Spleen (tissue), 11 donors: ENCODE results near the gene INKA2. TPM values are rescaled to one million over a fixed set of nuclear protein-coding genes. Genes with fewer than 3 reads are reported as not detected.
A peak's percentile ranks its signal among the peaks of the same experiment; 100 is the strongest.

ENCODE experiments used
- DNase-seq: peaks from one replicate; pipeline ENCODE4 v3.0.0-alpha.2; 2020
- H3K27ac ChIP-seq, 8 donors: fragments of 200-600 bp; sonication (generic) in 7 of 8; 1 replicate in 4 of 8; 2 replicates in 4 of 8; pipeline versions ENCODE4 v1.5.0 to v1.8.0; 2016 to 2021; ENCODE audit warnings: inconsistent platforms in 4 of 8, mild to moderate bottlenecking in 4 of 8, moderate library complexity in 1 of 8
- H3K27me3 ChIP-seq, 7 donors: fragments of 200-600 bp; sonication (generic) in 6 of 7; replicated peaks in 1 of 7; 1 replicate in 4 of 7; 2 replicates in 3 of 7; pipeline versions ENCODE4 v1.5.0 to v1.8.0; 2016 to 2021; ENCODE audit warnings: inconsistent platforms in 3 of 7, mild to moderate bottlenecking in 1 of 7
- H3K36me3 ChIP-seq, 6 donors: fragments of 200-600 bp; sonication (generic) in 5 of 6; 1 replicate in 4 of 6; 2 replicates in 2 of 6; pipeline versions ENCODE4 v1.5.0 to v1.8.0; 2016 to 2021; ENCODE audit warnings: inconsistent platforms in 2 of 6
- H3K4me1 ChIP-seq, 6 donors: fragments of 200-600 bp; sonication (generic) in 5 of 6; 1 replicate in 3 of 6; 2 replicates in 3 of 6; pipeline versions ENCODE4 v1.5.0 to v1.8.0; 2016 to 2021; ENCODE audit warnings: inconsistent platforms in 3 of 6
- H3K4me3 ChIP-seq, 8 donors: fragments of 200-600 bp; sonication (generic) in 7 of 8; 1 replicate in 4 of 8; 2 replicates in 4 of 8; pipeline versions ENCODE4 v1.5.0 to v1.8.0; 2016 to 2021; ENCODE audit warnings: inconsistent platforms in 4 of 8, mild to moderate bottlenecking in 4 of 8, moderate library complexity in 2 of 8
- H3K9me3 ChIP-seq, 8 donors: fragments of 200-600 bp; sonication (generic) in 7 of 8; 1 replicate in 4 of 8; 2 replicates in 4 of 8; pipeline versions ENCODE4 v1.5.0 to v1.8.0; 2016 to 2021; ENCODE audit warnings: inconsistent platforms in 4 of 8
- POLR2A ChIP-seq, 3 donors: fragments of 450-650 bp; IDR thresholded peaks; one replicate each; pipeline ENCODE4 v1.5.1; 2017; ENCODE audit warnings: antibody characterized with exemption in 3 of 3, mild to moderate bottlenecking in 1 of 3
- POLR2AphosphoS5 ChIP-seq, 3 donors: sonication (generic); formaldehyde crosslinking; IDR thresholded peaks; one replicate each; pipeline ENCODE4 v1.5.1; 2017; ENCODE audit warnings: antibody characterized with exemption in 3 of 3
- WGBS, 5 donors: extraction: QIAGEN DNeasy Blood & Tissue Kit in 3 of 5; methylation state at CpG; one replicate each; pipeline versions ENCODE4 v1.1.5 to v1.1.7; 2013 to 2018; 5-methylcytosine and 5-hydroxymethylcytosine counted together
- intact Hi-C: fragments of 100-400 bp; cut with DNase I; formaldehyde crosslinking; loops from one replicate; pipeline ENCODE4 v1.15.0; 2023; ENCODE audit warnings: low total_unique reads
- polyA plus RNA-seq, 3 donors: library from polyadenylated mRNA; stranded (reverse); fragments of 200-250 nt; gene quantifications; one replicate each; pipeline ENCODE4 v1.2.1, GENCODE V29; 2013
- total RNA-seq, 7 donors: library from RNA; depleted of rRNA in 3 of 7; stranded (reverse); fragments of >200 nt in 3 of 7; fragmentation: NEBNext Ultra II Directional in 4 of 7; extraction: Animal tissue kit (Norgen Biotek cat#: 25700) in 4 of 7; gene quantifications; one replicate each; pipeline versions ENCODE4 v1.1.0 to v1.2.1, GENCODE V29; 2016 to 2021
- TF ChIP-seq, protein P1 (sequence below), 11 experiments: fragments of 200-600 bp in 7 of 11; fragments of 450-650 bp in 4 of 11; sonication (generic) in 4 of 11; IDR thresholded peaks in 8 of 11; conservative IDR thresholded peaks in 3 of 11; 1 replicate in 7 of 11; 2 replicates in 4 of 11; pipeline versions ENCODE4 v1.4.0 to v1.8.0; 2016 to 2021; ENCODE audit warnings: antibody characterized with exemption in 11 of 11, inconsistent platforms in 4 of 11, mild to moderate bottlenecking in 1 of 11
- donor health status: healthy with polysubstance abuse.
- donor health status: DM: no; HTN: no; CAD: no; lungs with moderate emphysema.
- donor health status: DM: no; HTN: no; CAD: no.
- donor health status: Bipolar disorder and iron deficiency.
- donor health status: healthy.
- donor health status: DM: no; HTN: no; CAD: no.
- donor health status: DM: yes; HTN: yes; CAD: no.

INKA2 gene
- total and polyA plus RNA-seq, 10 donors = 0.41 to 12.5 (median 6.4) TPM

DNA sequence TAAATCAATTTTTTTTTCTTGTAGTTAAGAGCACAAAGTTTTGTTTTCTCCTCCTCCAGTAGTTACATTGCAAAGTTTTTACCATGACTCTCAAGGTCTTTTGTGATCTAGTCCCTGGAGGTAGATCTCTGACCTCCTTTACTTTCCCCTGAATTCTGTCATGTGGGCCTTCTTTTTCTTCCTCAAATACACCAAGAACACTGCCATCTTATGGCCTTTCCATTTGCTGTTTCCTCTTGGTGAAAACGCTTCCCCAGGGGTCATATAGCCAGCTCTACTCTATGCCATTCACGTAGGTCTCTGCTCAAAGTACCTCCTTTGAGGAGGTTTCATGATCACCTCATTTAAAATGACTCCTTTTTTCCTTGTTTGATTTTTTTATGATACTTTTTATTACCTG, 19.2 kb upstream of the INKA2 start:
- Histone ChIP-seq H3K4me1 (peaks cover 14 to 42% (median 24%) of the 10 kb centered on the region in 6 donors), H3K9me3 (no peaks in the 10 kb centered on the region), H3K36me3 (peaks cover 0 to 61% (median 40%) of the 10 kb centered on the region in 6 donors), H3K27me3 (no peaks in the 10 kb centered on the region), H3K4me3 (no peak overlapping the region), H3K27ac (no peak overlapping the region)
- 60 to 78% (median 69%) methylated on average over 2 of the region's 2 CpGs for WGBS, 5 donors
- intact Hi-C loops = loop anchor here (10.0 kb wide), 1 partner anchor 254 kb away; the partner anchor contains the start of genes ADORA3 and TMIGD3
- TF ChIP-seq POLR2AphosphoS5 (IDR thresholded peaks at IDR 0.05) = no peak
- TF ChIP-seq, protein P1, sequence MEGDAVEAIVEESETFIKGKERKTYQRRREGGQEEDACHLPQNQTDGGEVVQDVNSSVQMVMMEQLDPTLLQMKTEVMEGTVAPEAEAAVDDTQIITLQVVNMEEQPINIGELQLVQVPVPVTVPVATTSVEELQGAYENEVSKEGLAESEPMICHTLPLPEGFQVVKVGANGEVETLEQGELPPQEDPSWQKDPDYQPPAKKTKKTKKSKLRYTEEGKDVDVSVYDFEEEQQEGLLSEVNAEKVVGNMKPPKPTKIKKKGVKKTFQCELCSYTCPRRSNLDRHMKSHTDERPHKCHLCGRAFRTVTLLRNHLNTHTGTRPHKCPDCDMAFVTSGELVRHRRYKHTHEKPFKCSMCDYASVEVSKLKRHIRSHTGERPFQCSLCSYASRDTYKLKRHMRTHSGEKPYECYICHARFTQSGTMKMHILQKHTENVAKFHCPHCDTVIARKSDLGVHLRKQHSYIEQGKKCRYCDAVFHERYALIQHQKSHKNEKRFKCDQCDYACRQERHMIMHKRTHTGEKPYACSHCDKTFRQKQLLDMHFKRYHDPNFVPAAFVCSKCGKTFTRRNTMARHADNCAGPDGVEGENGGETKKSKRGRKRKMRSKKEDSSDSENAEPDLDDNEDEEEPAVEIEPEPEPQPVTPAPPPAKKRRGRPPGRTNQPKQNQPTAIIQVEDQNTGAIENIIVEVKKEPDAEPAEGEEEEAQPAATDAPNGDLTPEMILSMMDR (IDR thresholded peaks at IDR 0.05 in 8 of 11, conservative IDR thresholded peaks at IDR 0.05 in 3 of 11) = no peak
- TF ChIP-seq POLR2A (IDR thresholded peaks at IDR 0.05) = no peak
- no peak for DNase-seq

DNA sequence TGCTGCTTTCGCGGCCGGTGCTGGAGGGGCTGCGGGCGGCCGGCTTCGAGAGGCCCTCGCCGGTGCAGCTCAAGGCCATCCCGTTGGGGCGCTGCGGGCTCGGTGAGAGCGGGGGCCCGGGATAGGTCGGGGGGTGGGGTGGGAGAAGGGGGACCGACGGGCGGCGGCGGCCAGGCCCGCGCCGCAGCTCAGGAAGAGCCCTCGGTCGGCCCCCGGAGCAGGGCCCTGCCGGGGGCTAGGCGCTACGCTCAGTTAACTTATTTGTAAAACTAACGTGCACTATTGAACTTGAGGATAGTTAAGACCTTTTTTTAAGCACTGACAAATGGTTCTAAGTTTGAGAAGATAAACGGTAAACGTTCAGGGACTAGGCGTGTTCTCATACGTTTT, 16.9 kb upstream of the INKA2 start:
- intact Hi-C loops = loop anchor here (10.0 kb wide), 1 partner anchor 251 kb away; the partner anchor contains the start of genes ADORA3 and TMIGD3
- H3K27me3 ChIP-seq = no peaks in the 10 kb centered on the region
- H3K4me3 ChIP-seq = peak overlapping the region; percentile 67 to 96 (median 81)
- peaks cover 0 to 38% (median 20%) of the 10 kb centered on the region in 6 donors for H3K36me3 ChIP-seq
- peaks cover 14 to 42% (median 24%) of the 10 kb centered on the region in 6 donors for H3K4me1 ChIP-seq
- no peak for DNase-seq
- 0 to 1% (median 1%) methylated on average over 19 to 35 of the region's 35 CpGs for WGBS, 5 donors
- TF ChIP-seq POLR2A (IDR thresholded peaks at IDR 0.05) = no peak
- TF ChIP-seq, protein P1 (IDR thresholded peaks at IDR 0.05 in 8 of 11, conservative IDR thresholded peaks at IDR 0.05 in 3 of 11) = no peak
- no peak for TF ChIP-seq POLR2AphosphoS5 (IDR thresholded peaks at IDR 0.05)
- H3K27ac ChIP-seq = peak overlapping the region; percentile 87 to 97 (median 95)
- H3K9me3 ChIP-seq = no peaks in the 10 kb centered on the region

DNA sequence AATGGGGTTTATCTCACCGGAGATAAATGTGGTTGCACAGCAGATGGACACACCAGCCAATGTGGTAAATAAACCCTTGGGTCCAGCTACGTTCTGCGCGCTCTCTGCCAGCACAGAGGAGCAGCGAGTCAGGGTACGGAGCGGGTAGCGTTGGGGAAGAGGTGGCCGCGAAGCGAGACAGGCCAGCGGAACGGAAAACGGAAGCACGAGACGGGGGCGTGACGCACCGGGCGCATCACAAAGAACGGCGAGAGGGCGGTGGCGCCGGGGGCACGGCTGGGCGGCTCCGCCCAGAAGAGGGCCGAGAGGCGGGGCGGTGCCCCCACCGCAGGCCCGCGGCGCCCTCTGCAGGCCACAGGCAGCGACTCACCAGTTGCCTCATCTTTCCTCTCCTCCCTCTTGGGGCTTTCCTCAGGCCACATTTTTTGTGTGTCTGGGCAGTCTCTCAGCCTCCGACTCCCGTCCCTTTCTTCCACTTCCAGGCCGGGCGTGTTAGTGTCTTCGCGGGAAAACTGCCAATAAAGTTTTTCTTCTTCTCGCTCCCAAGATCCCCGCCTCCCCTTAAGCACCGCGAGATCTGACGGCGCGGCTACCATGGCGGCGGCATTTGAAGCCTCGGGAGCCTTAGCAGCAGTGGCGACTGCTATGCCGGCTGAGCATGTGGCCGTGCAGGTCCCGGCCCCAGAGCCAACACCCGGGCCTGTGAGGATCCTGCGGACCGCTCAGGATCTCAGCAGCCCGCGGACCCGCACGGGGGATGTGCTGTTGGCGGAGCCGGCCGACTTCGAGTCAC, 16.3 kb upstream of the INKA2 start, which contains the start of gene DDX20:
DDX20 (plus strand) TSS at position 571 of the 793 bp plus-strand sequence; CDS start at position 595, 24 bp downstream.
- peak; percentile 99 for DNase-seq
- H3K27ac ChIP-seq = peak within 1 kb of the TSS; percentile 87 to 97 (median 95)
- H3K9me3 ChIP-seq = no peaks in the 10 kb centered on the region
- H3K4me1 ChIP-seq = peaks cover 14 to 42% (median 24%) of the 10 kb centered on the region in 6 donors
- intact Hi-C loops = loop anchor here (10.0 kb wide), 1 partner anchor 251 kb away; the partner anchor contains the start of genes ADORA3 and TMIGD3
- H3K27me3 ChIP-seq = no peaks in the 10 kb centered on the region
- TF ChIP-seq, protein P1 (IDR thresholded peaks at IDR 0.05 in 8 of 11, conservative IDR thresholded peaks at IDR 0.05 in 3 of 11) = peak; percentile 87 to 98 (median 94)
- TF ChIP-seq POLR2A (IDR thresholded peaks at IDR 0.05) = peak in 2 of 3 donors; percentile 26 to 52
- peak; percentile 95 for TF ChIP-seq POLR2AphosphoS5 (IDR thresholded peaks at IDR 0.05)
- WGBS, 5 donors = 0 to 1% (median 0%) methylated on average over 37 to 67 of the region's 67 CpGs
- peaks cover 0 to 32% (median 15%) of the 10 kb centered on the region in 6 donors for H3K36me3 ChIP-seq
- H3K4me3 ChIP-seq = peak within 1 kb of the TSS; percentile 67 to 96 (median 81)

DNA sequence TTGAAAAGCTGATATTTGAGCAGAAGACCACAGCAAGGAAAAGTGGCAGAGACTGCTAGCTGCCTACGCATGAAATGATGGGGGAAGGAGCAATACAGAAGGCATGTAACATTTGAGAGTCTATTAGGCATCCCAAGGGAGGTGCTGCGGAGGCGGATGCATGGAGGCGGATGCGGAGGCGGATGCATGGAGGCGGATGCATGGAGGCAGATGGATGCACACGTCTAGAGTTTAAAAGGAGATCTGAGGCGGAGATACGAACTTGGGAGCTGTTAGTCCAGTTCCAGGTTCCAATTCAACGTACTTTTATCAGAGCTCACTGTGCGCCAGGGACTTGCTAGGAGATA, 15.8 kb upstream of the INKA2 start:
- H3K4me1 ChIP-seq = peaks cover 14 to 42% (median 24%) of the 10 kb centered on the region in 6 donors
- H3K9me3 ChIP-seq = no peaks in the 10 kb centered on the region
- H3K27me3 ChIP-seq = no peaks in the 10 kb centered on the region
- H3K4me3 ChIP-seq = peak overlapping the region; percentile 67 to 96 (median 81)
- no peak for TF ChIP-seq POLR2A (IDR thresholded peaks at IDR 0.05)
- no peak for TF ChIP-seq POLR2AphosphoS5 (IDR thresholded peaks at IDR 0.05)
- TF ChIP-seq, protein P1 (IDR thresholded peaks at IDR 0.05 in 8 of 11, conservative IDR thresholded peaks at IDR 0.05 in 3 of 11) = no peak
- H3K36me3 ChIP-seq = peaks cover 0 to 26% (median 9%) of the 10 kb centered on the region in 6 donors
- intact Hi-C loops = loop anchor here (5.0 to 10.0 kb wide), 2 partner anchors 38 to 250 kb away; partner anchors contain the start of genes ADORA3 and TMIGD3
- peak; percentile 85 for DNase-seq
- 0 to 2% (median 1%) methylated on average over 12 of the region's 12 CpGs for WGBS, 5 donors
- H3K27ac ChIP-seq = peak overlapping the region; percentile 87 to 97 (median 95)
